Panc1 (cell line): ENCODE data around the gene UPK1A.

Experiments used
- CTCF ChIP-seq: fragments of 450-650 bp; IDR thresholded peaks from 2 replicates; pipeline ENCODE4 v1.5.1; 2017; ENCODE audit warnings: mild to moderate bottlenecking
- POLR2AphosphoS5 ChIP-seq: IDR thresholded peaks from 2 replicates; pipeline ENCODE4 v1.6.1; 2012; ENCODE audit warnings: mild to moderate bottlenecking, low read depth, low read length, moderate library complexity
- REST ChIP-seq, 2 experiments: IDR thresholded peaks; 2 replicates each; pipeline ENCODE4 v1.6.1; 2011 to 2012; ENCODE audit warnings: low read depth in 2 of 2, control low read depth in 1 of 2, low read length in 1 of 2, mild to moderate bottlenecking in 1 of 2, moderate library complexity in 1 of 2; ENCODE audit not compliant: insufficient read depth in 1 of 2
- SIN3A ChIP-seq: IDR thresholded peaks from 2 replicates; pipeline ENCODE4 v1.6.1; 2012; ENCODE audit warnings: low read depth, mild to moderate bottlenecking, low read length, moderate library complexity, borderline replicate concordance; ENCODE audit not compliant: insufficient read depth
- TCF7L2 ChIP-seq: IDR thresholded peaks from 2 replicates; pipeline ENCODE4 v1.6.1; 2011; ENCODE audit warnings: mild to moderate bottlenecking, low read depth, low read length, inconsistent platforms

DNA sequence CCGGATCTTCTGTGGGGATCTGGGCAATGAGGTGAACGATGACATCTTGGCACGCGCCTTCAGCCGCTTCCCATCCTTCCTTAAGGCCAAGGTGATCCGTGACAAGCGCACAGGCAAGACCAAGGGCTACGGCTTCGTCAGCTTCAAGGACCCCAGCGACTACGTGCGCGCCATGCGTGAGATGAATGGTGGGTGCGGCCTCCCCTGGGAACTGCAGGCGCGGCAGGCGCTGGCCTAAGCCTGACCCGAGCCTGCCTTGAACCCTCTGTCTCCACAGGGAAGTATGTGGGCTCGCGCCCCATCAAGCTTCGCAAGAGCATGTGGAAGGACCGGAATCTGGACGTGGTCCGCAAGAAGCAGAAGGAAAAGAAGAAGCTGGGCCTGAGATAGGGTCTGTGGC is 29.2 kb upstream of the UPK1A start:
- TF ChIP-seq CTCF, result no peak
- TF ChIP-seq POLR2AphosphoS5, result no peak
- TF ChIP-seq REST (IDR thresholded peaks at IDR 0.05; ENCODE audit: insufficient read depth in 1 of 2, low read depth in 2 of 2, low read length in 1 of 2), result no peak
- no peak for TF ChIP-seq SIN3A
- no peak for TF ChIP-seq TCF7L2
